Measurements from ENCODE around the gene MYO7A.

DNA sequence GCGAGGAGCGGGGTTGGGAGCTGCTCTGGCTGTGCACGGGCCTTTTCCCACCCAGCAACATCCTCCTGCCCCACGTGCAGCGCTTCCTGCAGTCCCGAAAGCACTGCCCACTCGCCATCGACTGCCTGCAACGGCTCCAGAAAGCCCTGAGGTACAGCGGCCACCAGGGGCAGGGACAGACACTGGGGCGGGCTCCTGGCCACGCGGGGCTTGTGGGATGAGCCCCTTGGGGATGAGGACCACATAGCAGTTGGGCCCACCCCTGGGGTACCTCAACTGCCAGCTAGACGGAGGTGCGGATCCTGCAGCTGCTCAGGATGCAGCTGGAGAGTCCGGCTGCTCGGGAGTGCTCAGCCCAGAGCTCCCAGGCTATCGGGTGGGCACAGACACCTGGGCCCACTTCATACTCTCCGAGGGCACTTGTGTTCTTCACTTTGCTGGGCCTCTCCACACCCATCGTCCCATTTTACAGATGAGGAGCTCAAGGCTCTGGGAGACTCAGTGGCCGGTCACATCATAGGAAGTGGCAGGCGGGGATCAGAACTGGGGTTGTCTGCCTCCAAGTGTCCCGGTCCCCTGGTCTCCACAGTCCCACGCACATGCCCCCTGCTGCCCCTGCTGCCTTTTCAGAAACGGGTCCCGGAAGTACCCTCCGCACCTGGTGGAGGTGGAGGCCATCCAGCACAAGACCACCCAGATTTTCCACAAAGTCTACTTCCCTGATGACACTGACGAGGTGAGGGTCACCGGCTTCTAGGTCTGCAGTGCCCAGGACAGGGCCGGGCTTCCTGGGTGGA, 77.6 kb downstream of the MYO7A start:
- TF ChIP-seq EZH2 (IDR thresholded peaks at IDR 0.05; ENCODE audit: low read depth, low read length, severe bottlenecking) (no peak), TAF7 (optimal IDR thresholded peaks at IDR 0.05; ENCODE audit: borderline replicate concordance, low read depth, low read length) (no peak)
- TF ChIP-seq, protein P1, sequence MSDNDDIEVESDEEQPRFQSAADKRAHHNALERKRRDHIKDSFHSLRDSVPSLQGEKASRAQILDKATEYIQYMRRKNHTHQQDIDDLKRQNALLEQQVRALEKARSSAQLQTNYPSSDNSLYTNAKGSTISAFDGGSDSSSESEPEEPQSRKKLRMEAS (IDR thresholded peaks at IDR 0.05): no peak
- TF ChIP-seq, protein P2, sequence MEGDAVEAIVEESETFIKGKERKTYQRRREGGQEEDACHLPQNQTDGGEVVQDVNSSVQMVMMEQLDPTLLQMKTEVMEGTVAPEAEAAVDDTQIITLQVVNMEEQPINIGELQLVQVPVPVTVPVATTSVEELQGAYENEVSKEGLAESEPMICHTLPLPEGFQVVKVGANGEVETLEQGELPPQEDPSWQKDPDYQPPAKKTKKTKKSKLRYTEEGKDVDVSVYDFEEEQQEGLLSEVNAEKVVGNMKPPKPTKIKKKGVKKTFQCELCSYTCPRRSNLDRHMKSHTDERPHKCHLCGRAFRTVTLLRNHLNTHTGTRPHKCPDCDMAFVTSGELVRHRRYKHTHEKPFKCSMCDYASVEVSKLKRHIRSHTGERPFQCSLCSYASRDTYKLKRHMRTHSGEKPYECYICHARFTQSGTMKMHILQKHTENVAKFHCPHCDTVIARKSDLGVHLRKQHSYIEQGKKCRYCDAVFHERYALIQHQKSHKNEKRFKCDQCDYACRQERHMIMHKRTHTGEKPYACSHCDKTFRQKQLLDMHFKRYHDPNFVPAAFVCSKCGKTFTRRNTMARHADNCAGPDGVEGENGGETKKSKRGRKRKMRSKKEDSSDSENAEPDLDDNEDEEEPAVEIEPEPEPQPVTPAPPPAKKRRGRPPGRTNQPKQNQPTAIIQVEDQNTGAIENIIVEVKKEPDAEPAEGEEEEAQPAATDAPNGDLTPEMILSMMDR (IDR thresholded peaks at IDR 0.05; ENCODE audit: control extremely low read depth in 1 of 3, insufficient read depth in 1 of 3, low read depth in 1 of 3, low read length in 3 of 3): no peak
